ENCODE measurements around the gene ZNF613.

DNA sequence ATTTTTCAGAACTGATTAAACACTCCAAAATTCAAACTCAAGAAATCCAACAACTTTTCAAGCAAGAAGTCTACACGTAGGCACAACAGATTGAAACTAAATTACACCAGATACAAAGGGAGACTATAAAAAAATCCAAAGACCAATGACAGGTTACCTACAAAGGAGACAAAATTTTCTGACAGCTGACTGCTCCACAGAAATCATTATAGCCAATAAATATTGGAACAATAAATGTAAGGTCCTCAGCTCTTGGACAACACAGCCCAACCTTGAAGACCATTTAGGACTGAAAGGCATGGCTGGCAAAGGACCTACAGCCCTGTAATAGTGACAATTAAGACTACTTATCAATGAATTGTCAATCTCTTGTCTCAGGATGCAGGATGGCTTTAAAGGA lies 43.4 kb downstream of the ZNF613 start:
- TF ChIP-seq, protein P1, sequence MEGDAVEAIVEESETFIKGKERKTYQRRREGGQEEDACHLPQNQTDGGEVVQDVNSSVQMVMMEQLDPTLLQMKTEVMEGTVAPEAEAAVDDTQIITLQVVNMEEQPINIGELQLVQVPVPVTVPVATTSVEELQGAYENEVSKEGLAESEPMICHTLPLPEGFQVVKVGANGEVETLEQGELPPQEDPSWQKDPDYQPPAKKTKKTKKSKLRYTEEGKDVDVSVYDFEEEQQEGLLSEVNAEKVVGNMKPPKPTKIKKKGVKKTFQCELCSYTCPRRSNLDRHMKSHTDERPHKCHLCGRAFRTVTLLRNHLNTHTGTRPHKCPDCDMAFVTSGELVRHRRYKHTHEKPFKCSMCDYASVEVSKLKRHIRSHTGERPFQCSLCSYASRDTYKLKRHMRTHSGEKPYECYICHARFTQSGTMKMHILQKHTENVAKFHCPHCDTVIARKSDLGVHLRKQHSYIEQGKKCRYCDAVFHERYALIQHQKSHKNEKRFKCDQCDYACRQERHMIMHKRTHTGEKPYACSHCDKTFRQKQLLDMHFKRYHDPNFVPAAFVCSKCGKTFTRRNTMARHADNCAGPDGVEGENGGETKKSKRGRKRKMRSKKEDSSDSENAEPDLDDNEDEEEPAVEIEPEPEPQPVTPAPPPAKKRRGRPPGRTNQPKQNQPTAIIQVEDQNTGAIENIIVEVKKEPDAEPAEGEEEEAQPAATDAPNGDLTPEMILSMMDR (IDR thresholded peaks at IDR 0.05 in 8 of 11, conservative IDR thresholded peaks at IDR 0.05 in 3 of 11) = no peak
- no peak for TF ChIP-seq POLR2A (IDR thresholded peaks at IDR 0.05)

All from spleen (tissue), 7 donors.